GM21381 (cell line): Measurements from ENCODE around the gene ZNF275.
"Not testable (repeated sequence)": the region's sequence is repeated elsewhere in the genome, so short reads cannot be mapped to it uniquely, and the experiment has no call there.

Experiments used
- ATAC-seq: cut with Tn5 transposase; IDR thresholded peaks from one replicate; pipeline ENCODE4 v1.9.1; 2021; ENCODE audit warnings: mild to moderate bottlenecking, moderate library complexity; ENCODE audit not compliant: unreplicated experiment

ZNF275 gene

GRCh38 chrX:153318811-153319210, 15.1 kb upstream of the ZNF275 start:
- ATAC-seq, result no peak

- ATAC-seq, result no peak
Observed at GRCh38 chrX:153319295-153320046, 14.5 kb upstream of the ZNF275 start.

GRCh38 chrX:153320047-153320443, 13.9 kb upstream of the ZNF275 start:
- not testable (repeated sequence) for ATAC-seq

GRCh38 chrX:153320555-153321184, 13.3 kb upstream of the ZNF275 start:
- no peak for ATAC-seq

- ATAC-seq, result no peak
Observed at GRCh38 chrX:153321381-153322124, 12.4 kb upstream of the ZNF275 start, which contains the start of gene PNMA6F. Gene PNMA6F (minus strand): TSS chrX:153321767. CDS start chrX:153320674, 1,093 bp downstream.

- no peak for ATAC-seq
Observed at GRCh38 chrX:153327561-153327960, 6.4 kb upstream of the ZNF275 start.

- no peak for ATAC-seq
Observed at GRCh38 chrX:153333266-153333665, 687 bp upstream of the ZNF275 start.

GRCh38 chrX:153334654-153335295, 822 bp downstream of the ZNF275 start:
- no peak for ATAC-seq

- ATAC-seq, result no peak
Observed at GRCh38 chrX:153336121-153336894, 2.4 kb downstream of the ZNF275 start.

- no peak for ATAC-seq
Observed at GRCh38 chrX:153336988-153337387, 3.0 kb downstream of the ZNF275 start.

GRCh38 chrX:153338836-153339235, 4.9 kb downstream of the ZNF275 start:
- no peak for ATAC-seq

- no peak for ATAC-seq
Observed at GRCh38 chrX:153339662-153340061, 5.7 kb downstream of the ZNF275 start.

GRCh38 chrX:153340111-153340510, 6.2 kb downstream of the ZNF275 start:
- ATAC-seq, result no peak

GRCh38 chrX:153342762-153343558, 9.0 kb downstream of the ZNF275 start:
- no peak for ATAC-seq

GRCh38 chrX:153343674-153344073, 9.7 kb downstream of the ZNF275 start:
- ATAC-seq, result no peak

- ATAC-seq, result no peak
Observed at GRCh38 chrX:153347530-153347929, 13.6 kb downstream of the ZNF275 start.

GRCh38 chrX:153348421-153348820, 14.5 kb downstream of the ZNF275 start:
- ATAC-seq, result no peak

- ATAC-seq, result no peak
Observed at GRCh38 chrX:153349952-153350351, 16.0 kb downstream of the ZNF275 start.

- ATAC-seq, result no peak
Observed at GRCh38 chrX:153351981-153352380, 18.0 kb downstream of the ZNF275 start.

- ATAC-seq, result no peak
Observed at GRCh38 chrX:153352858-153353257, 18.9 kb downstream of the ZNF275 start.
